ENCODE results near the gene LY9.

LY9 gene

GRCh38 chr1:160752406-160752805 is 43.6 kb upstream of the LY9 start:
- no peak for DNase-seq (ENCODE audit: extremely low read depth, low read depth)
- TF ChIP-seq CTCF (IDR thresholded peaks at IDR 0.05; ENCODE audit: low read depth, low read length): no peak

GRCh38 chr1:160752924-160753323 is 43.0 kb upstream of the LY9 start:
- no peak for TF ChIP-seq CTCF (IDR thresholded peaks at IDR 0.05; ENCODE audit: low read depth, low read length)
- DNase-seq (ENCODE audit: extremely low read depth, low read depth): no peak

GRCh38 chr1:160753594-160753993 is 42.4 kb upstream of the LY9 start:
- no peak for TF ChIP-seq CTCF (IDR thresholded peaks at IDR 0.05; ENCODE audit: low read depth, low read length)
- DNase-seq (ENCODE audit: extremely low read depth, low read depth): no peak

GRCh38 chr1:160755461-160755860 is 40.5 kb upstream of the LY9 start:
- no peak for DNase-seq (ENCODE audit: extremely low read depth, low read depth)
- no peak for TF ChIP-seq CTCF (IDR thresholded peaks at IDR 0.05; ENCODE audit: low read depth, low read length)

- DNase-seq (ENCODE audit: extremely low read depth, low read depth): no peak
- TF ChIP-seq CTCF (IDR thresholded peaks at IDR 0.05; ENCODE audit: low read depth, low read length): no peak
Measured at GRCh38 chr1:160755911-160756848, 39.8 kb upstream of the LY9 start.

GRCh38 chr1:160756849-160757201 is 39.1 kb upstream of the LY9 start:
- DNase-seq (ENCODE audit: extremely low read depth, low read depth): no peak
- TF ChIP-seq CTCF (IDR thresholded peaks at IDR 0.05; ENCODE audit: low read depth, low read length): no peak

GRCh38 chr1:160758521-160758920 is 37.5 kb upstream of the LY9 start:
- no peak for DNase-seq (ENCODE audit: extremely low read depth, low read depth)
- no peak for TF ChIP-seq CTCF (IDR thresholded peaks at IDR 0.05; ENCODE audit: low read depth, low read length)

Measured in AG09319 (cell line).